ENCODE measurements around the gene PTPN14.

DNA sequence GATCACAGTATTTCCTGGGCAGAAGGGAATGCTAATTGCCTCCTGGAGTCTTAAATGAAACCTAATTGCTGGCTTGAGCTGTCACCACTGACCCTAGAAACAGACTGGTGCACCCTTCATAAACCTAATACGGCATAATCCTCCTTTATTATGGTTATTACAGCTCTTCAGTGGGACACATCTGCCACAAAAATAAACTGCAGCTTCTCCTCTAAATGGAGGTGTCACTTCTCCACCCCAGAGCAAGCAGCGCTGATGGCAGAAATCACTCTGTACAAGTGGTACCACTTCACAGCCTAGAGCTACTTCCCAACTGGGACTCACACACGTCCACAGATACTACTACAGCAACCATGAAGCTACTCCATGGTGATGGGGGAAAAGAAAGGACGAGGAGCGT is 11.1 kb downstream of the PTPN14 start:
- no peak for TF ChIP-seq RAD21 (conservative IDR thresholded peaks at IDR 0.05)
- no peak for TF ChIP-seq EZH2 (IDR thresholded peaks at IDR 0.05; ENCODE audit: borderline replicate concordance, insufficient read depth, low read length, poor library complexity, severe bottlenecking)
- TF ChIP-seq, protein P1, sequence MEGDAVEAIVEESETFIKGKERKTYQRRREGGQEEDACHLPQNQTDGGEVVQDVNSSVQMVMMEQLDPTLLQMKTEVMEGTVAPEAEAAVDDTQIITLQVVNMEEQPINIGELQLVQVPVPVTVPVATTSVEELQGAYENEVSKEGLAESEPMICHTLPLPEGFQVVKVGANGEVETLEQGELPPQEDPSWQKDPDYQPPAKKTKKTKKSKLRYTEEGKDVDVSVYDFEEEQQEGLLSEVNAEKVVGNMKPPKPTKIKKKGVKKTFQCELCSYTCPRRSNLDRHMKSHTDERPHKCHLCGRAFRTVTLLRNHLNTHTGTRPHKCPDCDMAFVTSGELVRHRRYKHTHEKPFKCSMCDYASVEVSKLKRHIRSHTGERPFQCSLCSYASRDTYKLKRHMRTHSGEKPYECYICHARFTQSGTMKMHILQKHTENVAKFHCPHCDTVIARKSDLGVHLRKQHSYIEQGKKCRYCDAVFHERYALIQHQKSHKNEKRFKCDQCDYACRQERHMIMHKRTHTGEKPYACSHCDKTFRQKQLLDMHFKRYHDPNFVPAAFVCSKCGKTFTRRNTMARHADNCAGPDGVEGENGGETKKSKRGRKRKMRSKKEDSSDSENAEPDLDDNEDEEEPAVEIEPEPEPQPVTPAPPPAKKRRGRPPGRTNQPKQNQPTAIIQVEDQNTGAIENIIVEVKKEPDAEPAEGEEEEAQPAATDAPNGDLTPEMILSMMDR (IDR thresholded peaks at IDR 0.05; ENCODE audit: poor library complexity, severe bottlenecking), result no peak
- TF ChIP-seq, protein P2, sequence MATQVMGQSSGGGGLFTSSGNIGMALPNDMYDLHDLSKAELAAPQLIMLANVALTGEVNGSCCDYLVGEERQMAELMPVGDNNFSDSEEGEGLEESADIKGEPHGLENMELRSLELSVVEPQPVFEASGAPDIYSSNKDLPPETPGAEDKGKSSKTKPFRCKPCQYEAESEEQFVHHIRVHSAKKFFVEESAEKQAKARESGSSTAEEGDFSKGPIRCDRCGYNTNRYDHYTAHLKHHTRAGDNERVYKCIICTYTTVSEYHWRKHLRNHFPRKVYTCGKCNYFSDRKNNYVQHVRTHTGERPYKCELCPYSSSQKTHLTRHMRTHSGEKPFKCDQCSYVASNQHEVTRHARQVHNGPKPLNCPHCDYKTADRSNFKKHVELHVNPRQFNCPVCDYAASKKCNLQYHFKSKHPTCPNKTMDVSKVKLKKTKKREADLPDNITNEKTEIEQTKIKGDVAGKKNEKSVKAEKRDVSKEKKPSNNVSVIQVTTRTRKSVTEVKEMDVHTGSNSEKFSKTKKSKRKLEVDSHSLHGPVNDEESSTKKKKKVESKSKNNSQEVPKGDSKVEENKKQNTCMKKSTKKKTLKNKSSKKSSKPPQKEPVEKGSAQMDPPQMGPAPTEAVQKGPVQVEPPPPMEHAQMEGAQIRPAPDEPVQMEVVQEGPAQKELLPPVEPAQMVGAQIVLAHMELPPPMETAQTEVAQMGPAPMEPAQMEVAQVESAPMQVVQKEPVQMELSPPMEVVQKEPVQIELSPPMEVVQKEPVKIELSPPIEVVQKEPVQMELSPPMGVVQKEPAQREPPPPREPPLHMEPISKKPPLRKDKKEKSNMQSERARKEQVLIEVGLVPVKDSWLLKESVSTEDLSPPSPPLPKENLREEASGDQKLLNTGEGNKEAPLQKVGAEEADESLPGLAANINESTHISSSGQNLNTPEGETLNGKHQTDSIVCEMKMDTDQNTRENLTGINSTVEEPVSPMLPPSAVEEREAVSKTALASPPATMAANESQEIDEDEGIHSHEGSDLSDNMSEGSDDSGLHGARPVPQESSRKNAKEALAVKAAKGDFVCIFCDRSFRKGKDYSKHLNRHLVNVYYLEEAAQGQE (IDR thresholded peaks at IDR 0.05; ENCODE audit: borderline replicate concordance), result no peak
- TF ChIP-seq POLR2AphosphoS5 (IDR thresholded peaks at IDR 0.05), result no peak
- TF ChIP-seq EP300 (conservative IDR thresholded peaks at IDR 0.05; ENCODE audit: poor library complexity, severe bottlenecking), result no peak
- no peak for TF ChIP-seq TAF1 (IDR thresholded peaks at IDR 0.05; ENCODE audit: low read depth)

Data from neural cell (in vitro differentiated cells).